Measurements from ENCODE around the gene DIPK1B.

Gene DIPK1B

DNA sequence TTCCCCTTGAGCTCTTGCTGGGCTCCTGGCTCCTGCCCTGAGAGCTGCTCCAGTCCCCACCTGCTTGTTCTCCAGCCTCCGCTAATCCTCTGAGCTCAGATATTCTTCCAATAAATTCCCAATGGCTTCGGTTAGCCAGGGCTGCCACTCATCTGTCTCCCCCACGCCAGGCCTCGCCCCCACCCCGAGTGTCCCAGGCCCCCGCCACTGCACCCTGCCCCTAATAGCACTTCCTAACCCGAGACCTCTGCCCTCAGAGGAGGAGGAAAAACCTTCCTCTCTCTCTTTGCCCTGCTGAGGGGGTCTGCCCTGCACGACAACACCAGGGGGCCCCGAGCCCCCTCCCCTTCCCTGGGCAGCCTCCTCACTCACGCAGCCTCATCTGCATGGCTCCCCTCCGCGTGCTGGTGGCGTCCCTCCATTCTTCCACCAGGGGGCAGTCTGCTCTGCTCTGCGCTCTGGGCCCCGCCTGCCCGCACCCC is 57.4 kb downstream of the DIPK1B start:
- no peak for DNase-seq (ENCODE audit: low read depth)

DNA sequence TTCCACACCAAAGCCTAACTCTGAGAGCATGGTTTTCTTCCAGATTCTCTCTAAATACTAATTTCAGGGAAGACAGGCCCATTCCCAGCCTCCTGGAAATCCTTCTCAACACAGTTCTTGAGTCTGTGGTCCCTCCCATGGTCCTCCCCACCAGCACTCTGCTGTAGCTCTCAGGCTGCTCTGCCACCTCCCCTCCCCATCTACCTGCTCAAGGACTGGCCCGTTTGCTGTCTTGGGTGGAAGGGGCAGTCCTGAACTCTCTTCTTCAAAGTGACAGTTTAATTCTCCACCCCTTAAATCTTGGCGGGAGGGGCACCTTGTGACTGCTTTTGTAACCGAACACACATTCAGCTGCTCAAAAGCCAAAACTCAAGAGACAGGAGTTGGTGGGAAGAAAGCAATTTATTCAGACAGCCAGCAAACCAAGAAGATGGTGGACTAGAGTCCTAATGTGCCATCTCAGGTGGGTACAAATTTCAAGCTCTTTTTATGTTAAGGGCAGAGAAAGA is 59.6 kb downstream of the DIPK1B start:
- no peak for DNase-seq (ENCODE audit: low read depth)

DNA sequence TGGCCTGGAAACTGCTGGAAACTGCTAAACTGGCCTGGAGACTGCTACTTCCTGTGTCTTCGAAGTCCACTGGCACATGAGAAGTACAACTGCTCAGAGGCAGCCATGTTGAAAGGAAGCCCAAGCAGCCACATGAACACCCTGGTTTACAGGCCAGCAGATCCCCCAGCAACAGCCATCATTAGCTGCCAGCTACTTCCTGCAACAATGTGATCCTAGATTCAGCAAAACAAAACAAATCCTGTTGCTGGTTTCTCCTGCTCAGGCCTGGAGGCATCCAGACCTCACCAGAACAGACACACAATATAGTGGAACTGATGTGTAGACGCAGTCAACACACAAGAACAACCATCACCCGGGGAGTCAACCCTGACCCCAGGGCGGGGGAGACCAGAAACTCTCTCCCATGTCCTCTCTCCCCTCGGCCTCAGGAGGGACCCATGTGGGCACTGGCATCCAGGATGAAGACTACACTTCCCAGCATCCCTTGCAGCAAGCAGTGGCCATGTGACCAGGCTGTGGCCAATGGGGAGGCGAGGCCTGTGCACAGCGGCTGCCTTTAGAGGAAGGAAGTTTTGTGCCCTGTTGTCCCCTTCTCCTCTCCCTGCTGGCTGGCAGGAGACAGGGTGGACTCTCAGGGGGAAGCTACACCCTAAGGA is 61.1 kb downstream of the DIPK1B start:
- DNase-seq (ENCODE audit: low read depth), result no peak

Measured in GM04504 (cell line).